Adipocyte (in vitro differentiated cells): ENCODE results near the gene HSPG2.

Experiments used
- DNase-seq: peaks from one replicate; pipeline ENCODE4 v3.0.0-alpha.2; 2015; ENCODE audit warnings: low read depth
- H3K27me3 ChIP-seq: replicated peaks from 2 replicates; pipeline ENCODE4 v1.7.0; 2013; ENCODE audit warnings: mild to moderate bottlenecking, low read length, moderate library complexity; ENCODE audit not compliant: control insufficient read depth, insufficient read depth
- H3K36me3 ChIP-seq: 2 replicates; pipeline ENCODE4 v1.7.0; 2013; ENCODE audit warnings: low read length, mild to moderate bottlenecking, moderate library complexity; ENCODE audit not compliant: control insufficient read depth, insufficient read depth, severe bottlenecking
- H3K4me1 ChIP-seq: 2 replicates; pipeline ENCODE4 v1.7.0; 2013; ENCODE audit warnings: mild to moderate bottlenecking, low read length, moderate library complexity; ENCODE audit not compliant: control insufficient read depth, insufficient read depth
- H3K4me3 ChIP-seq: 2 replicates; pipeline ENCODE4 v1.7.0; 2013; ENCODE audit warnings: mild to moderate bottlenecking, low read length, moderate library complexity
- H3K9ac ChIP-seq: 2 replicates; pipeline ENCODE4 v1.7.0; 2013; ENCODE audit warnings: mild to moderate bottlenecking, low read length, moderate library complexity
- H3K9me3 ChIP-seq: 2 replicates; pipeline ENCODE4 v1.7.0; 2013; ENCODE audit warnings: mild to moderate bottlenecking, low read length, moderate library complexity; ENCODE audit not compliant: control insufficient read depth

The HSPG2 gene

GRCh38 chr1:21880619-21880970 lies 56.5 kb downstream of the HSPG2 start:
- H3K9ac ChIP-seq: no peak overlapping the region
- H3K36me3 ChIP-seq: peaks cover 97% of the 10 kb centered on the region
- H3K27me3 ChIP-seq: no peaks in the 10 kb centered on the region
- H3K9me3 ChIP-seq: no peaks in the 10 kb centered on the region
- no peak overlapping the region for H3K4me3 ChIP-seq
- DNase-seq: no peak
- peaks cover 12% of the 10 kb centered on the region for H3K4me1 ChIP-seq

GRCh38 chr1:21879928-21880618 lies 57.0 kb downstream of the HSPG2 start:
- no peak overlapping the region for H3K9ac ChIP-seq
- H3K27me3 ChIP-seq: no peaks in the 10 kb centered on the region
- DNase-seq: no peak
- H3K4me3 ChIP-seq: no peak overlapping the region
- peaks cover 97% of the 10 kb centered on the region for H3K36me3 ChIP-seq
- no peaks in the 10 kb centered on the region for H3K9me3 ChIP-seq
- H3K4me1 ChIP-seq: peaks cover 12% of the 10 kb centered on the region

- Histone ChIP-seq H3K4me1 (peaks cover 12% of the 10 kb centered on the region), H3K4me3 (no peak overlapping the region), H3K9me3 (no peaks in the 10 kb centered on the region), H3K36me3 (peaks cover 97% of the 10 kb centered on the region), H3K9ac (no peak overlapping the region), H3K27me3 (no peaks in the 10 kb centered on the region)
- no peak for DNase-seq
These were observed 58.2 kb downstream of the HSPG2 start for GRCh38 chr1:21878840-21879478.

GRCh38 chr1:21878009-21878773 lies 58.9 kb downstream of the HSPG2 start:
- DNase-seq: no peak
- Histone ChIP-seq H3K36me3 (peaks cover 97% of the 10 kb centered on the region), H3K9me3 (no peaks in the 10 kb centered on the region)

GRCh38 chr1:21876267-21876666 lies 60.8 kb downstream of the HSPG2 start:
- Histone ChIP-seq H3K9ac (no peak overlapping the region), H3K36me3 (peaks cover 99% of the 10 kb centered on the region), H3K4me3 (no peak overlapping the region), H3K9me3 (no peaks in the 10 kb centered on the region), H3K4me1 (peaks cover 6% of the 10 kb centered on the region), H3K27me3 (no peaks in the 10 kb centered on the region)
- DNase-seq: no peak

More at GRCh38 chr1:21878009-21878773, 58.9 kb downstream of the HSPG2 start:
- Histone ChIP-seq H3K27me3 (no peaks in the 10 kb centered on the region), H3K4me3 (no peak overlapping the region), H3K4me1 (peaks cover 11% of the 10 kb centered on the region), H3K9ac (no peak overlapping the region)

- Histone ChIP-seq H3K4me3 (no peak overlapping the region), H3K9ac (no peak overlapping the region), H3K4me1 (peaks cover 8% of the 10 kb centered on the region), H3K9me3 (no peaks in the 10 kb centered on the region), H3K27me3 (no peaks in the 10 kb centered on the region), H3K36me3 (peaks cover 98% of the 10 kb centered on the region)
- DNase-seq: no peak
These were observed 61.5 kb downstream of the HSPG2 start for GRCh38 chr1:21875621-21876063.

GRCh38 chr1:21874778-21875547 lies 62.1 kb downstream of the HSPG2 start:
- Histone ChIP-seq H3K27me3 (no peaks in the 10 kb centered on the region), H3K4me1 (peaks cover 12% of the 10 kb centered on the region), H3K9me3 (no peaks in the 10 kb centered on the region), H3K36me3 (peaks cover 98% of the 10 kb centered on the region), H3K9ac (no peak overlapping the region), H3K4me3 (no peak overlapping the region)
- DNase-seq: no peak

DNA sequence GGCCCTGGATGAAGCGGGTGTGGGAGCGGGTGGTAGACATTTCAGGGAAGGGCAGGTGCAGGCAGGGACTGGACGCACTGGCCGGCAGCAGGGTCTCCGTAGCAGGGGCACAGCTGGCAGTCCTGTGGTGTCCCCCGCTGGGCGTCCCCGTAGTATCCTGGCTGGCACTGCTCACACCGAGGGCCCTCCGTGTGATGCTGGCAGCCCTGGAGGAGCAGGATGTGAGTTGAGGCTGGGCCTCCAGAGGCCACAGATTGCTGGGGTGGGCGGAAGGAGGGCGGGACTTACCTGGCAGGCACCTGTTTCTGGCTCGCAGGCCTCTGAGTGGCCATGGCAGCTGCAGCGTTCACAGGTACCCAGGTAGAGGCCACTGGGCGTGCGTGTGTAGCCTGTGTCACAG lies 62.8 kb downstream of the HSPG2 start:
- Histone ChIP-seq H3K9ac (no peak overlapping the region), H3K4me3 (no peak overlapping the region), H3K9me3 (no peaks in the 10 kb centered on the region), H3K36me3 (peaks cover 95% of the 10 kb centered on the region), H3K4me1 (peaks cover 15% of the 10 kb centered on the region), H3K27me3 (no peaks in the 10 kb centered on the region)
- DNase-seq: no peak

DNA sequence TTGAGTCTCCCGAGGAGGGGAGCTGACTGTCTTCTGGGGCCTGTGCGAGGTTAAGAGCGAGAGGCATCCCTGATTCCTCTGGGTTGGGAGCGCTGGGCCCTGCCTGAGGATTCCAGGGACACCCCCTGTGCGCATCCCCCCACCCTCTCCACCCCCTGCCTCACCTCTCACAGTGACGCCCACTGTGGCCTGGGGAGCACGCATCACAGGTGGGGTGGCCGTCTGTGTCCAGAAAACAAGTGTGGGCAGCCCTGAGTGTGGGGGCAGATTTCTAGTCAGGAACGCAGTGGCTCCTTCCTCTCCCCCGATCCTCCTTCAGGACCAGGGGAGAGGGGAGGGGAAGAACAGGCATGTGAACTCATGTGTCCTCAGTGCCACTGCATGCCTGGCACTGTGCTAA lies 63.3 kb downstream of the HSPG2 start:
- Histone ChIP-seq H3K27me3 (no peaks in the 10 kb centered on the region), H3K4me1 (peaks cover 18% of the 10 kb centered on the region), H3K9me3 (no peaks in the 10 kb centered on the region), H3K4me3 (no peak overlapping the region), H3K9ac (no peak overlapping the region), H3K36me3 (peaks cover 94% of the 10 kb centered on the region)
- DNase-seq: no peak

- Histone ChIP-seq H3K27me3 (no peaks in the 10 kb centered on the region), H3K4me1 (peaks cover 18% of the 10 kb centered on the region), H3K36me3 (peaks cover 93% of the 10 kb centered on the region), H3K4me3 (no peak overlapping the region), H3K9ac (no peak overlapping the region), H3K9me3 (no peaks in the 10 kb centered on the region)
- DNase-seq: no peak
These were observed 63.9 kb downstream of the HSPG2 start for GRCh38 chr1:21873174-21873573.
